GM21390 (cell line): ENCODE measurements around the gene ESPNL.
"Not testable (repeated sequence)": the region's sequence is repeated elsewhere in the genome, so short reads cannot be mapped to it uniquely, and the experiment has no call there.

ENCODE experiments used
- ATAC-seq: cut with Tn5 transposase; IDR thresholded peaks from one replicate; pipeline ENCODE4 v1.9.1; 2021; ENCODE audit not compliant: unreplicated experiment

ESPNL gene, protein sequence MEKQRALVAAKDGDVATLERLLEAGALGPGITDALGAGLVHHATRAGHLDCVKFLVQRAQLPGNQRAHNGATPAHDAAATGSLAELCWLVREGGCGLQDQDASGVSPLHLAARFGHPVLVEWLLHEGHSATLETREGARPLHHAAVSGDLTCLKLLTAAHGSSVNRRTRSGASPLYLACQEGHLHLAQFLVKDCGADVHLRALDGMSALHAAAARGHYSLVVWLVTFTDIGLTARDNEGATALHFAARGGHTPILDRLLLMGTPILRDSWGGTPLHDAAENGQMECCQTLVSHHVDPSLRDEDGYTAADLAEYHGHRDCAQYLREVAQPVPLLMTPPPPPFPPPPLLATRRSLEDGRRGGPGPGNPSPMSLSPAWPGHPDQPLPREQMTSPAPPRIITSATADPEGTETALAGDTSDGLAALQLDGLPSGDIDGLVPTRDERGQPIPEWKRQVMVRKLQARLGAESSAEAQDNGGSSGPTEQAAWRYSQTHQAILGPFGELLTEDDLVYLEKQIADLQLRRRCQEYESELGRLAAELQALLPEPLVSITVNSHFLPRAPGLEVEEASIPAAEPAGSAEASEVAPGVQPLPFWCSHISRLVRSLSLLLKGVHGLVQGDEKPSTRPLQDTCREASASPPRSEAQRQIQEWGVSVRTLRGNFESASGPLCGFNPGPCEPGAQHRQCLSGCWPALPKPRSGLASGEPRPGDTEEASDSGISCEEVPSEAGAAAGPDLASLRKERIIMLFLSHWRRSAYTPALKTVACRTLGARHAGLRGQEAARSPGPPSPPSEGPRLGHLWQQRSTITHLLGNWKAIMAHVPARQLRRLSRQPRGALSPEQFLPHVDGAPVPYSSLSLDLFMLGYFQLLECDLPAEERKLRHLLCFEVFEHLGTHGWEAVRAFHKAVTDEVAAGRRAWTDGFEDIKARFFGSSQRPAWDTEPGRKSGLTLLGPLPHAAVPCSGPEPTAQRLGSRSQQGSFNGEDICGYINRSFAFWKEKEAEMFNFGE

DNA sequence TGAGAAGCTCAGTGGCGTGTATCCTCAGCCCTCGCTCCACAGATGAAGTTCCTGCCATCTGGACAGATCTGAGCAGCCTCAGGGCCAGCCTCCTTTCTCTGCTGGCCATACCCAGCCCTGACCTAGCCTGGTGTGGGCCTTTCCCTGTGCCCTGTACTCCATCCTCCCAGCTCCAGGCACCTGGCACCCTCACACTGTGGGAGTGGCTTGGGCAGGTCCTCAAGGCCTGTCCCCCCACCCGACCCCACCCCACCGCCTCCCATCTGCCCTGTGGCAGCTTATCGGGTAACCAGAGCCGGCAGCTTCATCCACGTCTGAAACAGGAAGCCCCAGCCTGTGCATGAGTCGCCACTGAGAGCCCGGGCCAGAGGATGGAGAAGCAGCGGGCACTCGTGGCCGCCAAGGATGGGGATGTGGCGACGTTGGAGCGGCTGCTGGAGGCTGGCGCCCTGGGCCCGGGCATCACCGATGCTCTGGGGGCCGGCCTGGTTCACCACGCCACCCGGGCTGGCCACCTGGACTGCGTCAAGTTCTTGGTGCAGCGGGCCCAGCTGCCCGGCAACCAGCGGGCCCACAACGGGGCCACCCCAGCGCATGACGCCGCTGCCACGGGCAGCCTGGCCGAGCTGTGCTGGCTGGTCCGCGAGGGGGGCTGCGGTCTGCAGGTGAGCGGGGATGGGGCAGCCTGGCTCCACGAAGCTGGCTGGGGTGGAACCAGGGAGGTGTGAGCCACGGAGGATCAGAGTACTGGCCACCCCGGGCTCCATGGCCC is at the start of gene ESPNL:
ESPNL (plus strand) TSS at position 292 of the 772 bp plus-strand sequence; CDS start at position 372, 80 bp downstream.
- no peak for ATAC-seq

DNA sequence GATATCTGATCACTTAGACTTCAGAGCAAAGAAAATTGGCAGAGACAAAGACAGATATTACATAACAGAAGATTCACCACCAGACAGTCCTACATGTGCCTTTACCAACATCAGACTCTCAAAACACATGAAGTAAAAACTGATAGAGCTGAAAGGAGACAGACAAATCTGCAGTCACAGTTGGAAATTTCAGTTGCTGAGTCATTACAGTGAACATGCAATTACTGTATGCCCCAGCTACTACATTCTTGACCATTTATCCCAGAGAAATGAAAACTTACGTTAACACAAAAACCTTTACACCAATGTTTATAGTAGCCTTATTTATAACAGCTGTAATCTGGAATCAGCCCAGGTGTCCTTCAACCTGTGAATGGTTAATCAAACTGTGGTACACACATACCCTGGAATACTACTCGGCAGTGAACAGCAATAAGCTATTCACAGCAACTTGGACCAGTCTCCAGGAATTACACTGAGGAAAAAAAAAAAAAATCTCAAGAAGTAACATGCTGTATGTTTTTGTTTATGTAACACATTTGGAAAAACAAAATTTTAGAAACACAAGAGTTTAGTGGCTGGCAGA is 46.9 kb upstream of the ESPNL start:
- ATAC-seq = no peak

DNA sequence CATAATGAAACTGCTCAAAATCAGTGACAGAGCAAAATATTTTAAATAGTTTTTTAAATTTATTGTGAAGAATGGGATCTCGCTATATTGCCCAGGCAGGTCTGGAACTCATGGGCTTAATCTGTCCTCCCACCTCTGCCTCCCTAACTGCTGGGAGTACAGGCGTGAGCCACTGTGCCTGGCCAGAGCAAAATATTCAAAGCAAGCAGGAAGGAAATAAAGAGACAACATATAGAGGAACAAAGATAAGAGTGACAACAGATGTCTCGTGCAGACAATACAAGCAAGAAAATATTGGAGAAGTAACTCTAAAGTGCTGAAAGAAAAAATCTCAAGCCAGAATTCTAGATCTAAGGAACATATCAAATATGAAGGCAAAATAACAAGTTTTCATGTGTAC is 44.3 kb upstream of the ESPNL start:
- ATAC-seq = no peak

DNA sequence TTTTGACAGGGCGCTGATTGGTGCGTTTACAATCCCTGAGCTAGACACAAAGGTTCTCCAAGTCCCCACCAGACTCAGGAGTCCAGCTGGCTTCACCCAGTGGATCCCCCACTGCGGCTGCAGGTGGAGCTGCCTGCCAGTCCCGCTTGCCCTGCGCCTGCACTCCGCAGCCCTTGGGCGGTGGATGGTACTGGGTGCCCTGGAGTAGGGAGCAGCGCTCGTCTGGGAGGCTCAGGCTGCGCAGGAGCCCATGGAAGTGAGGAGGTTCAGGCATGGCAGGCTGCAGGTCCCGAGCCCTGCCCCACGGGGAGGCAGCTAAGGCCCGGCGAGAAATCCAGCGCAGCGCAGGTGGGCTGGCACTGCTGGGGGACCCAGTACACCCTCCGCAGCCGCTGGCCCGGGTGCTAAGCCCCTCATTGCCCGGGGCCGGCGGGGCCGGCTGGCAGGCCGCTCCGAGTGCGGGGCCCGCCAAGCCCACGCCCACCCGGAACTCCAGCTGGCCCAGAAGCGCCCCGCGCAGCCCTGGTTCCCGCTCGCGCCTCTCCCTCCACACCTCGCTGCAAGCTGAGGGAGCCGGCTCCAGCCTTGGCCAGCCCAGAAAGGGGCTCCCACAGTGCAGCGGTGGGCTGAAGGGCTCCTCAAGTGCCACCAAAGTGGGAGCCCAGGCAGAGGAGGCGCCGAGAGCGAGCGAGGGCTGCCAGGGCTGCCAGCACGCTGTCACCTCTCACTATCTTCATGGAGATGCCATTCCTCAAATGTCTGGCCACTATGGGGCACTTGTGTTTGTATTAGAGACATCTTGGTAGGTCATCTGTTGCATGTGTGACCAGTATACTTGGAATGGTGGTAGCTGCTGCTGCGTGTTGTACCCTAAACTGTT is 42.2 kb upstream of the ESPNL start:
- ATAC-seq = not testable (repeated sequence)

DNA sequence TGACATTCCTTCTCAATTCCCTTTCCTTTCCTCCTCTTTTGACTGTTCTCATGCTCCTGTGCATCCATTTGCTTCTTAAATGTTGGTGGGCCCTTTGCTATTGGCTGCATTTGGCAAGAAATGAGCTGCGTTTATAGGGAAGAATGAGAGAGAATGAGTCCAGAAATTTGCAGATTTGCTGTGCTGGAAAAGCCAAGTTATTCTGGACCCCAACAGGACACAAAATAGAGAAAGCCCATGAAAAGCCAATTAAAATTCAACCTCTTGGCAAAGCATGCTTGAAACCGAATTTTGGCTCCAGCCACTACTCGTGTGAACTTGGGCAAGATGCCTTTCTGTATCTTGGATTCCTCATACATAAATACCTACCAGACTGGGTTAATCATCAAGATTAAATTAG is 40.6 kb upstream of the ESPNL start:
- no peak for ATAC-seq

DNA sequence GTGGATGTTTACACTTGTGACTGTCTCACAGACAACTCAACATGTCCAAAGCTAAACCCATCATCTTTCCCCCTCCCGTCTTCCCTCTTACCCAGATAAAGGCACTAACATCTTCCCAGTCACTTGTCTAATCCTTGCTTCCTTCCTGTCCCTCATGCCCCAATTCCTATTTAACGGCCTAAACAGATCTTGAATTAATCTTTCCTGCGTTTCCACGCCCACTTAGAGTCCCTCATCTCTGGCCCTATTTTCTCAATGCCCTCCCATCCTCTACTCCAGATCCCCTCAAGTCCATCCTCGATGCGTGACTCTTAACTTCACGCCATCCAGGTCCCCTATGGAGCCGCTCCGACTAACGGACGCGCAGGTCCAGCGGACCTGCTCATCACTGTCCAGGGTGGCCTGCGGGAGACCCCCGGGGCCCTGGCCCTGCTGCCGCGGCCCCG is 40.0 kb upstream of the ESPNL start:
- ATAC-seq = no peak

DNA sequence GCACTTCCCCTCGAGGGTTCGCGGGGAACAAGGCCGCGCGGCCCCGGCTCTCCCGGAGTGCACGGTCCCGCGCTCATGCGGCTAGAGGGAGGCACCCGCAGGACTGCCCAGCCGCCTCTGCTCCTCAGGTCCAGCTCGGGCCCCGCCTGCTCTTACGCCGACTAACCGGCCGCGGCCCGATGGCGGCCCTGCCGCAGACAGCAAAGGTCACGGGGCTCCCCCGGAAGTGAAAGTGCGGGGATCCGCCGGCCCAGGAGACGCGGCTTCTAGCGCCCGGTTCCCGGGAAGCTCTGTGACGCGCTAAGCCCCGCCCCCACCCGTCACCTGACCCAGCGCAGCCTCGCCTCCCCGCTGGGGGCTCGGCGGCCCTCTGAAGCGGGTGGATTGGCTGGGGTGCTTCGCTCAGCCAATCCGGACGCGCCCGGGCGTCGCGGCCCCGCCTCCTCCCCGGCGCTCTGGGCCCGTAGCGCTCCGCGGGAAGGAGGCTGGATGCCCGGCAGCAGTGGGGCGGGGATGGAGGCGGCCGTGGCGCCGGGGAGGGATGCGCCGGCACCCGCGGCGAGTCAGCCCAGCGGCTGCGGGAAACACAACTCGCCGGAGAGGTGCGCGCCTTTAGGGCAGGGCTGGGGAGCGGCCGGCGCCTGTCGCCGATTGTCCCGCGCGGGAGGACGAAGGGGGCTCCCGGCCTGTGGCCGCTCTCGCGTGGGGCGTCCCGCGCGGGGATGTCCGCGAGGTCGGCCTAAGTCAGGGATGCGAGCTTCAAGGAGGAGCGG is 39.4 kb upstream of the ESPNL start, which contains the start of gene SCLY:
SCLY (plus strand) TSS at position 460 of the 773 bp plus-strand sequence; CDS start at position 514, 54 bp downstream.
- peak; percentile 95 for ATAC-seq

DNA sequence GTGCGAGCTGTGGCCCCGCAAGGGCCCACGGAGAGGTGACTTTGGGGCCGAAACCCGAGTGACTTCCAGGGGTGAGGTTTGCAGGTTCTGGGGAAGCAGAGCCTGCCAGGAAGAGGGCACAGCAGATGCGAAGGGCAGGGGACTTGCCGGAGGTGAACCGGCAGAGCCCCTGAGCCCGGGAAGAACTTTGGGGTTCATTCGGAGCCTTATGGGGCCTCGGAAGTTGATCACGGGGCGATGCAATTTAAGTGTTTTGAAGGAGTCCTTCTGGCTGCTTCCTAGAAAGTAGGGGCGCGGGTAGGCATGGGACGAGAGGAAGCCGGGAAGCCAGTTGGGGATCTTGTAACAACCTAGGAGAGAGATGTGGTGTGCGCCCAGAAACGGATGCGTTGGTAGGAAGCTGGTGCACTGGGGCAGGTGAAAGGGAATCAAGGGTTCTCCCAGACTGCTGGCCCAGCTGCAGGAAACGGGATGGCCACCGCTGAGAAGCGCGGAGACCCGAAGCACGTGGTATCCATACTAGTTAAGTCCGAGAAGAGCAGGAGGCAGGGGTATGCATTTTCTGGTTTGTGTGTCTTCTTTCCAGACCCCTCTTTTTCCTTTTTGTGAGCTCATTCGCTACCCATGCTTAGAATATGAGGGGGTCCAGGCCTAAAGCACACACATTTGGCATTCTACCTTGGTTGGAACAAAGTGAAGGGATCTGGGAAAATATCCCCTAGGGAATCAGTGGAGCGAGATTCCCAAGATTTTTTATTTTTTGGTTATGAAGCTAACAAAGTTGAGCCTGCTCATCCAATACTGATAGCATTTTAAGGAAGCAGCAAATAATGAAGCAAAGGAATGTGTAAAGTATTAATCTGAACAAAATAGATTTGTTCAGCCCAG is 38.6 kb upstream of the ESPNL start:
- ATAC-seq = peak; percentile 20

DNA sequence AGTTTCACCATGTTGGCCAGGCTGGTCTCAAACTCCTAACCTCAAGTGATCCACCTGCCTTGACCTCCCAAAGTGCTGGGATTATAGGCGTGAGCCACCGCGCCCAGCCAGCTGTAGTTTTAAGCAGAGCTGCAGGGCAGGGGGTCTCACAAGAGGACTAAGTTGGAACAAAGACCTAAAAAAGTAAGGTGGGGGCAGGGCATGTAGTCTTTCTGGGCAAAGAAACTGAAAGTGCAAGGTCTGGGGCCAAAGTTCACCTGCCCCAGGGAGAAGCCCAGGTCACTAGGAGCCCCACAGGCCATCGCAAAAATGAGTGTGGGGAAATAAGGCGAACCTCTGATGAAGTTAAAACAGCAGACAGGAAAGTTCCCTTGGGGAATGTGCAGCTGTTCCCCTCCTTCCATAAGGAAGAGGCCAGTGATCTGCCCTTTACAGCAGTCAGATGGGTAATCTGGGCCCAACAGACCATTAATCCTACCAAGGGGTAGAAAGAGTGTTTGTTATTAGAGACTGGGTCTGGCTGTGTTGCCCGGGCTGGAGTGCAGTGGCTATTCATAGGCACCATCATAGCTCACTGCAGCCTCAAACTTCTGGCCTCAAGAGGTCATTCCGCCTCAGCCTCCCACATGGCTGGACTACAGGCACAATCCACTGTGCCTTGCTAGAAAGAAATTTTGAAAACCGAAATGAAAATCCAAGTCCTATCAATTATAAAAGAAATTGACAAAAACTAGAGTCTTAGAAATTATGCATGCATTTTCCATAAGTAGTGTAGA is 36.5 kb upstream of the ESPNL start:
- ATAC-seq = no peak

DNA sequence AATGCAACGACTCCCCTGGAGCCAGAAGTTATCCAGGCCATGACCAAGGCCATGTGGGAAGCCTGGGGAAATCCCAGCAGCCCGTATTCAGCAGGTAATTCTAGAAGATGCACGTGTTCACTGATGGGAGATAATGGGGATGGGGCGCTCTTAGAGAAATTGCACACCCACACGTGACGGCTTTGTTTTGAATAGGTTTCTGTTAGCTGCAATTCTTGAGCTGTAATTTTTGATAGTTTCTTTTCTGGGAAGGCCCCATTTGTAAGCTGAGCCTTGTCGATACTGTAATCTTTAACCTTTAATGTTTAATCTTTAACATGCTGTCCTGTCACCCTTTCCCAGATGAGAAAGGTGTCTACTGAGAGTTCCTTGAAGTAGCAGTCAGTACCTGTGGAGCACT is 35.8 kb upstream of the ESPNL start:
- no peak for ATAC-seq

DNA sequence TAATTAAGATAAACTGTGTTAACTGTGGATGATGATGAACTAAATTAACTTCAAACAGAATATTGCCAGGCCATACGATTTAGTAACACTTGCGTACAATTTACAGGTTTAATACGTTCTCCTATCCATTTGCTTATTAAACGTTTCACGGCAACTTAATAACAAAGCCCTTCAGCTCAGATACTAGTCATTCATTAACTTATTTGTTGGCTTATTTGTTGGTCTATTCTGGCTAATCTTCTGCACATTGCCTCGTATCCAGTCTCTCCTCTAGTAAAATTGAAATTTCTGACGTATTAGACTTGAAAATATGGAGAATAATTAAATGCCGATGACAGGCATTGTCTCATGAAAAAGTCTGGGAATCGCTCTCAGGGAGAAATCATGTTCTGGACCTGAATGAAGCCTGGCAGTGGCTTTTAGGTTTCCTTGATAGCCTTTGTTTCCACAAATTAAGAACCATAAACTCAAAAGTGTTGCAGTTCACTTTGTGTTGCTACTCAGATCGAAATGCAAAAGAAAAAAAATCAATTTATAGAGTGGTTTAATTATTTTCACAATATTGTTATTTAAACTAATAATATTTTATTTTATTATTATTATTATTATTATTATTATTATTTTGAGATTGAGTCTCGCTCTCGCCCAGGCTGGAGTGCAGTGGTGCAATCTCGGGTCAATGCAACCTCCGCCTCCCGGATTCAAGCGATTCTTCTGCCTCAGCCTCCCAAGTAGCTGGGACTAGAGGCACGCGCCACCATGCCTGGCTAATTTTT is 34.9 kb upstream of the ESPNL start:
- no peak for ATAC-seq

DNA sequence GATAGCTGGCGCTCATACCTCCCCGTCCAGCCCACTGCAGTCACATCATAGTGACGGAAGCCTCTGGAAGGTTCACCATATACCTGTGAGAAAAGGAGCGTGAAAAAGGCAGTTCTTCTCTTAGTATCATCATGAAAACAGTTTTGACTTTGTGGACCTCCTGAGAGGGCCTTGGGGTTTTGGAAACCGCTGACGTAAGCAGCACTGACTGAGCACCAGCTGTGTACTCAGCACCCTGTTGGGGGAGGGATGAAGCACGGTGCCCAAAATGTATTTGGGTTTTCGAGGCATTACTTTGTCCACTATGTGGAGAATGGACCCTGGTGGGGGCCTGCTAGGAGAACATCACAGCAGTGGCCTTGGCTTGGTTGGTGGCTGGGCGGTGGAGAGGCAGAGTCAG is 33.9 kb upstream of the ESPNL start:
- ATAC-seq = no peak

DNA sequence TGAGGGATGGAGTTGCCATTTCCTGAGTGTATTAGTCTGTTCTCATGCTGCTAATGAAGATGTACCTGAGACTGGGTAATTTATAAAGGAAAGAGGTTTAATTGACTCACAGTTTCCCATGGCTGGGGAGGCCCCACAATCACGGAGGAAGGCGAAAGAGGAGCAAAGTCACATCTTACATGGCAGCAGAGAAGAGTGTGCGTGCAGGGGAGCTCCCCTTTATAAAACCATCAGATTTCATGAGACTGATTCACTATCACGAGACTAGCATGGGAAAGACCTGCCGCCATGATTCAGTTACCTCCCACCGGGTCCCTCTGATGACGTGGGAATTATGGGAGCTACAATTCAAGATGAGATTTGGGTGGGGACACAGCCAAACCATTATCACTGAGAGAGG is 33.4 kb upstream of the ESPNL start:
- not testable (repeated sequence) for ATAC-seq

DNA sequence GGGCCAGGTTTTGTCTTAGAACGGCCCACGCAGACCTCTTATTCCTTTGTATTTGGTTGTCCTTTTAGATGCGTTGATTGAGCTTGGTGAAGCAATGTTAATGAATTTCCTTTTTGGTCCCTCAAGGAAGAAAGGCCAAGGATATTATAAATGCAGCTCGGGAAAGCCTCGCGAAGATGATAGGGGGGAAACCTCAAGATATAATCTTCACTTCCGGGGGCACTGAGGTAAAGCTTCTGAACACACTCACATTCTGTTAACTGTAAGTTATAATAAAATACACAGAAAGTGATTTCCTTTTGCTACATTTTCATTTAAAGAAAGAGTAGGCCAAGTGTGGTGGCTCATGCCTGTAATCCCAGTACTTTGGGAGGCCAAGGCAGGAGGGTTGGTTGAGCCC is 32.2 kb upstream of the ESPNL start:
- ATAC-seq = no peak

DNA sequence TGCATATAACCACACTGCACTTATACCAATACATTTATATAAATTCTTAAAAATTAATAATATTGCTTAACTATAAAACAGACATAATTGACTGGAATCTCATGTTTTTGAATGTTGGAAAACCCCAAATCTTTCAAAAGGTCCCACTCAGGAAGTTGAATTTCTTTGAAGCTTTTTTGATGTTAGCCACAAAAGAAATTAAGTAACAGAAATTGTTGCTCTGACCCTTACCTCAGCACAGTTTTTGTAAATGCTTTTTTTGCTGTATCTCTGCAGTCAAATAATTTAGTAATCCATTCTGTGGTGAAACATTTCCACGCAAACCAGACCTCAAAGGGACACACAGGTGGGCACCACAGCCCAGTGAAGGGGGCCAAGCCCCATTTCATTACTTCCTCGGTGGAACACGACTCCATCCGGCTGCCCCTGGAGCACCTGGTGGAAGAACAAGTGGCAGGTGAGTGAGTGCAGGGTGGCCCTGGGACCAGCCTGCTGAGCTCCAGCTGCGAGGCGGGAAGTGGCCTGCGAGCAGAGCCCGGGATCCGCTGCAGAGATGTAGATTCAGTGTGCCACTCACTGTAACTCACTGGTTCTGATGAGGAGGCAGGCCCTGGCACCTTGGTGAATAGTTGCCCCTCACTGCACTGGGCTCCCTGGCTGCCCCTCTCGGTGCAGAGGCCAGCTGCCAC is 31.0 kb upstream of the ESPNL start:
- ATAC-seq = no peak

DNA sequence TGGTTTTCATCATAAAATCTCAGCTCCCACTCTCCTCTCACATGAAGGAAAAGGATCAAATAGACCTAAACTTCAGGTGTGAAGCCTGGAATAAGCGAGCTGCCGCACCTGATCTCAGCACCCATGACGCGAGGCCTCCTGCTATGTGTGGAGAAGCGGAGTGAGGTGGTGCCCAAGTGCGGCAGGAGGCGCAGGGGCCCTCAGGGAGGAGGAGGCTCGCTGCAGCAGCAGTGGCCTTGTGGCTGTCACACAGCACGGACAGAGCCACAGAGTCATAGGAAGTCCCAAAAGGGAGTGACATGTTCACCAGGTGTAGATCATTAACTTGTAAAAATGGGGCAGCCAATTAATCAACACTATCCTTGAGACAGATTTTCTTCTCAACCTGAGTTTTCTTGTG is 30.3 kb upstream of the ESPNL start:
- no peak for ATAC-seq
